A204.1 (cell line): ENCODE measurements around the gene EML4.
"Not testable (repeated sequence)": the region's sequence is repeated elsewhere in the genome, so short reads cannot be mapped to it uniquely, and the experiment has no call there.

Experiments
- FAIRE-seq: peaks from 2 replicates; lab custom pipeline; 2012; peaks lifted over from hg19 to GRCh38; lab: Jason Lieb, UNC

The EML4 gene, protein sequence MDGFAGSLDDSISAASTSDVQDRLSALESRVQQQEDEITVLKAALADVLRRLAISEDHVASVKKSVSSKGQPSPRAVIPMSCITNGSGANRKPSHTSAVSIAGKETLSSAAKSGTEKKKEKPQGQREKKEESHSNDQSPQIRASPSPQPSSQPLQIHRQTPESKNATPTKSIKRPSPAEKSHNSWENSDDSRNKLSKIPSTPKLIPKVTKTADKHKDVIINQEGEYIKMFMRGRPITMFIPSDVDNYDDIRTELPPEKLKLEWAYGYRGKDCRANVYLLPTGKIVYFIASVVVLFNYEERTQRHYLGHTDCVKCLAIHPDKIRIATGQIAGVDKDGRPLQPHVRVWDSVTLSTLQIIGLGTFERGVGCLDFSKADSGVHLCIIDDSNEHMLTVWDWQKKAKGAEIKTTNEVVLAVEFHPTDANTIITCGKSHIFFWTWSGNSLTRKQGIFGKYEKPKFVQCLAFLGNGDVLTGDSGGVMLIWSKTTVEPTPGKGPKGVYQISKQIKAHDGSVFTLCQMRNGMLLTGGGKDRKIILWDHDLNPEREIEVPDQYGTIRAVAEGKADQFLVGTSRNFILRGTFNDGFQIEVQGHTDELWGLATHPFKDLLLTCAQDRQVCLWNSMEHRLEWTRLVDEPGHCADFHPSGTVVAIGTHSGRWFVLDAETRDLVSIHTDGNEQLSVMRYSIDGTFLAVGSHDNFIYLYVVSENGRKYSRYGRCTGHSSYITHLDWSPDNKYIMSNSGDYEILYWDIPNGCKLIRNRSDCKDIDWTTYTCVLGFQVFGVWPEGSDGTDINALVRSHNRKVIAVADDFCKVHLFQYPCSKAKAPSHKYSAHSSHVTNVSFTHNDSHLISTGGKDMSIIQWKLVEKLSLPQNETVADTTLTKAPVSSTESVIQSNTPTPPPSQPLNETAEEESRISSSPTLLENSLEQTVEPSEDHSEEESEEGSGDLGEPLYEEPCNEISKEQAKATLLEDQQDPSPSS

DNA sequence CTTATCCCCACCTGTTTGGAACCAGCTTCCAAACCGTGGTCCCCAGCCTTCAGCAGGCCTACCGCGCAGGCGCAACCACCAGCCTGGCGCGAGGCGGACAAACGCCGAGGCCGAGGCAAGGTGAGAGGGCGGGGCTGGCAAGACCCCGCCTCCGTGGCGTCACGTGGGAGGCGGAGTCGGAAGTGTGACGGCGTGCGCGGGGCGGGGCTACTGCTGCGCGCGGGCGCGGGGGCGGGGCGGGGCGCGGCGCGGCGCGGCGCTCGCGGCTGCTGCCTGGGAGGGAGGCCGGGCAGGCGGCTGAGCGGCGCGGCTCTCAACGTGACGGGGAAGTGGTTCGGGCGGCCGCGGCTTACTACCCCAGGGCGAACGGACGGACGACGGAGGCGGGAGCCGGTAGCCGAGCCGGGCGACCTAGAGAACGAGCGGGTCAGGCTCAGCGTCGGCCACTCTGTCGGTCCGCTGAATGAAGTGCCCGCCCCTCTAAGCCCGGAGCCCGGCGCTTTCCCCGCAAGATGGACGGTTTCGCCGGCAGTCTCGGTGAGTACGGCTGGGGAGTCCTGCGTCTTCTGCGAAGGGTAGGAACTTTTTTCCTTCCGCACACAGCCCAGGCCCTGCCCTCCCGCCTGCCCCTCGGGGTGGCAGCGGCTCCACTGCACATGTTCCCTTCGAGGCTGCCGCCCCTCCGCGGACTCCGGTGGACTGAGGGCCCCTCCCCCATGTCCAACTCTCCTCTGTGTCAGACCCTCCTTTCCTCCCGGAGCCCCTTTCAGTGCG lies at the start of gene EML4:
Gene EML4, plus strand, starts transcription at position 254 of the 774 bp plus-strand sequence. Its CDS starts 259 bp downstream, at position 513.
- FAIRE-seq, result no peak

DNA sequence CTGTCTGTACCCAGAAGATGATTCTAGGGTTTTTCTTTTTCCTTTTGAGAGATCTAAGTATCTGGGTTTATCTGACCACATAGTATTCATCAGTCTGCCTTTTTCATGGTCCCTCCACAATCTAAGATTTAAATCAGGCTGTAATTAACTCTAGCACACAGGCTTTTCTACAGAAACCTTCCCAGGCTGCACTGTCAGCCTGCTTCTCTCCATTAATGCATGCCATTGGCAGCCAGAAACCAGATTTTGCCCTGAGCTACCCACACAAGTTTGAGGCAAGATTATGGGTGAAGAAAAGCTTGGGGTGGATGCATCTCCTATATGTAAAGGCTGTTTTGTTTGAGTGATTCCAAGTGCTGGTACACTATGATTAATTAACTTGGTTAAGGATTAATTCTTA lies 45.7 kb upstream of the EML4 start:
- no peak for FAIRE-seq

DNA sequence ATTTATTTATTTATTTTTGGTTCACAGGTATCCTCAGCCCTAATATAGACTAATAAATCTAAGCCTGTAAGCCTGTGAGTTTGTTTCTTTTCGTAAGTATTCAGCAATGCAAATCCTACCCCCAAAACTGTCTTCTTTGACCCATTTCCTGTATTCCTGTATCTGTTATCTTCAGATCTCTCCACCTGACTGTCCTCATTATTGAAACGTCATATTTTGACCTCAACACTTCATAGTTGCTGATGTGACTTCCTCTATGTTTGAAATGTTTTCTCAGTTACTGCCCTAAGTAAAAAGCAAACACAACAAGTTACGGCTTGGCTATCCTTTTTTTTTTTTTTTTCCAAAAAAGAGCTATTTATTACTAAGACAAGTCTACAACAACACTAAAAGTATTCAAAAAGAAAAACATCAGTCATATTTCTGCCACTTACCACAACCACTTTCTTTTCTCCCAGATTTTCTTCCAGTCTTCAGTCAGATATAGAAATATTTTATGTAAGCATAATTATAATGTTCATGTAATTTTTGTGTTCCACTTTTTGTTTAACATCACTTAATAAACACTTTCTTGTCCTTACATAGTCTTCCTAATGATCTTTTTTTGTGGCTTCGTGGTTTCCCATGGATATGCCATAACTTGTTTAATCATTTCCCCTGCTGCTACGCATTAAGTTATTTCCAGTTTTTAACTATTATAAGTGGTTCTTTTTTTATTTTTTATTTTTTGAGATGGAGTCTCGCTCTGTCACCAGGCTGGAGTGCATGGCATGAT lies 45.0 kb upstream of the EML4 start:
- FAIRE-seq, result no peak

DNA sequence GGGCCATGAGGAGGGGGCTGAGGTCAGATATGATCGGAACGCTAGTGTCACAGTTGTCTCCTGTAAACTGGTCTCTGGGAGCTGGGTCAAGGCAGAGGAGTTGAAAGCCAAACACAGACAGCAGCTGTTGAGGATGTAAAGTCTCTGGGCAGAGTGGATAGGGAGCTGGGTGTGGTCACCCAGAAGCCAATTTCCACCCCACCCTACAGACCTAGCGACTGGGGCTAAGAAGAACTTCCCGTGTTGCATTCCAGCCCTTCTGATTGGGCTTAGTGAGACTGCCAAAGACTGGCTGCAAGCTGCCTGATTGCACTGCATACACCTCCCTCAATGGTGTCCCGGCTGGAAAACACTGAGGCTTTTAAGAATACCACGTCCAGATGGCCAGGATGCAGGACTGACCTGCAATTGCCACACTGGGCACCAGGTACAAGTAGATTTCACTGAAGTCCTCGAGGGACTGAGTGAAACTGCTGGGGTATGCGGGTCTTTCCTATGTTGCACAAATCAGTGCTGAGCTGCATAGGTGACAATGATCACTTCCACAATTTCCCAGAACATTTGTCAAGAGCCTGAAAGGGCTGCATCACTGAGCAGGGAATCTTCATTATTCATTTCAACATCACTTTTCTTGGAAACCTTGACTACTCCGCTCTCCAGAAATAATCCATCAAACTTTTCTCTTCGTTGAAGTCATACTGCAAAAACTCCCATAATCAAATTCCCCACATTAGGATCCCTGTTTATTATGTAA lies 43.1 kb upstream of the EML4 start:
- no peak for FAIRE-seq

DNA sequence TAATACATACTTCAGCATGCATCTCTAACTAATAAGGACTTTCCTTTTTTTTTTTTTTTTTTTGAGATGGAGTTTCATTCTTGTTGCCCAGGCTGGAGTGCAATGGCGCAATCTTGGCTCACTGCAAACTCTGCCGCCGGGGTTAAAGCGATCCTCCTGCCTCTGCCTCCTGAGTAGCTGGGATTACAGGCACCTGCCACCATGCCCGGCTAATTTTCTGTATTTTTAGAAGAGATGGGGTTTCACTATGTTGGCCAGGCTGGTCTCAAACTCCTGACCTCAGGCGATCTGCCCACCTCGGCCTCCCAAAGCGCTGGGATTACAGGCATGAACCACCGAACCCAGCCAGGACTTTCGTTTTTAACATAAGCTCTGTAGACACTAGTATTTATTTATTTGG lies 42.3 kb upstream of the EML4 start:
- not testable (repeated sequence) for FAIRE-seq

DNA sequence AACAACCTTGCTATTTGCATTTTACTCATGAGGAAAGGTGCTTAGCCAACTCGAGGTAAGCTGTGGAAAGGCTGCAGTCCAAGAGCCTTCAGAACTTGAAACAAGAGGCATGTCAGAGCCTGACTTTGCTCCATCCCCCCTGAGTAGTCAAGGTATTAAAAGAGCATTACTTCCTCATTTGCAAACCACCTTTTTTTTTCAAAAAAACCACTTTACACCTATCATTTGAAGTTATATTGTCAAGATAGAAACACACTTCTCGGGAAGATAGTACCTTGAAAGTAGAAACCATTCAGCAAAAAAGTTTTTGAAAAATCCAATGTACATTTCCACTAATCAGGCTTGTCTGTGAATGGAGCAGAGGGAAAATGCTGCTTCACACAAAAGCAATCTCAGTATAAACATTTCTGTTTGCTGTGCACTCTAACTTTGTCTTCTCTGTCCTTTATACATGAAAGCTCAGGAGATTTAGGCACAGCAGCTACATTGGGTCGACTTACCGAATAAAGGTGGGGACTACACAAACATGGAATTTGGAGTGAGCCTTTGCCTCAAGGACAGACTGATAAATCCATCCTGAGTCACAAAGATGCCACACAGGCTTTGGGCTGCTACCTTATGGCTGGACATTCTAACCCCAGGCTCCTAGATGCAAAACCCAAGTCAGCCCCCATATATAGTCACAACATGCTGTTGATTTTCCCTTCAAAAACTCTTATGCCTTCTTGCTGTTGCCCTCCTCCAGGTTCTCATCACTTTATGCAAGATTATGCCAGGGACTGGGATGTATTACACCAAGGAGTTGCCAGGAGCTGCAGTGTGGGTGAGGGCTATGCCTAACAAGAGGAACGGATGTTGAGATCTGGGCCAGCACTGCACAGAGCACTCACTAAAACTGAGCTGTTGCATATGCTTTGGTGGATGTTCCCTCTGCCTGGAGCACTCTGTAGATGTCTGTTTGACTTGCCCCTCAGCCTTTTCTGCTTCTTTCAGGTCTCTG lies 41.4 kb upstream of the EML4 start:
- no peak for FAIRE-seq

DNA sequence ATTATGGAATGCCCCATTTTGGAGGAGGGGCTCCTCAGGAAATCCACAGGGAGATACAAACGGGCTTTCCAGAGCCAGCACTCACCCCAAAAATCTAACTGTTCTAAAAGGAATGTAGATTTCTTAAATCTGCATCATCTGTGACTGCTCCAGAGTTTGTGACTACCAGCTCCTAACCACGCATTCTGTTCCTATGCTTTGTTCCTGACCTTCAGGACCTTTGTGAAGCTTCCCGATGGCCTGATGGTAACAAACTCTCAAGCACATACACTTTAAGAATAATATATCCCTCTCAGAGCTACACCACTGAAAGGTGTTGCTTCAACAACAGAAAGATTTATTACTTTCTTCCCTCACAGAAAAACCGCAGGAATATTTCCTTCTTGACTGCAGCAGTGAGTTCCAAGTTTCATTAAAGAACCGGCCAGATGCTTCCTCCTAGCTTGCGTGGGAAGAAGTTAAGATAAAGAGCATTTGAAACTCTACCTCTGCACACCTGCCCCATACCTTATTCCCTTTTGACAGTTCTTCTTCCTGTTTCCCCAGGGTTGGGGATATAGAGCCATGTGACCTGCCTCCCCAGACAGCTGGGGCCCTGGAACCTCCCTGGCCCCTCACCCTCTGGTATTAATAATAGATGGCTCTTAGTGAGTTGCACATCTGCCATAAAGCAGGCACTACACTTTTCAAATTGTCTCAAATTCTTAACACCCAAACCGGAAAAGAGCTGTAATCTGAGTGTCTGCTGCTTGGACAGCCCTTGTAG lies 40.2 kb upstream of the EML4 start:
- no peak for FAIRE-seq

DNA sequence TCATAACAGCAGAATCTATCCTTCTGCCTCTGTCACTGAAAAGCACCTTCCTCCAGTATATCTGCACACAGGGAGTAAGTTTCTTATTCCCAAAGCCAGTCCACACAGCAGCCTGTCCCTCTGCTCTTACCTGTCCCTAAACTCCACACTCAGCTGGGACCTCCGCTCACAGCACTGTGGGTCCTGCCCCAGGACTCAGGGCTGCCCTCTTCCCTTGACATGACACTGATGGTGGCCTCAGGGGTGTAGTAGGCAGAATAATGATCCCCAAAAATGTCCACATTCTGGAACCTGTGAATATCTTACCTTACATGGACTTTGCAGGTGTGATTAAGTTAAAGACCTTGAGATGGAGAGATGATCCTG lies 39.7 kb upstream of the EML4 start:
- no peak for FAIRE-seq

DNA sequence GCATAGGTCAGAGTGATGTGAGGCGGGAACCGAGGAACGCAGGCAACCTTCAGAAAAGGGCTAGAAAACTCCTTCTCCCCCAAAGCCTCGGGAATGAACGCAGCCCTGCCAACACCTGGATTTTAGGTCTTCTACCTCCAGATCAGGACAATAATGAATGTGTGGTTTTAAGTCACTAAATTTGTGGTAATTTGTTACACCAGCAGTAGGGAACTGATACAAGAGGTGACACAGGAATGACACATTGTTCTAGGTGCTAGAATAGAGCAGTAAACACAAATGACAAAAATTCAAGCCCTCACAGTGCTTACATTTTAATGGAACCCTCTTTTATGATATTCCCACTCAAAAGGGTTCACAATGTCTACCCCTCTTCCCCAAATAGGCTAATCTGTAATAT lies 39.2 kb upstream of the EML4 start:
- FAIRE-seq, result no peak

DNA sequence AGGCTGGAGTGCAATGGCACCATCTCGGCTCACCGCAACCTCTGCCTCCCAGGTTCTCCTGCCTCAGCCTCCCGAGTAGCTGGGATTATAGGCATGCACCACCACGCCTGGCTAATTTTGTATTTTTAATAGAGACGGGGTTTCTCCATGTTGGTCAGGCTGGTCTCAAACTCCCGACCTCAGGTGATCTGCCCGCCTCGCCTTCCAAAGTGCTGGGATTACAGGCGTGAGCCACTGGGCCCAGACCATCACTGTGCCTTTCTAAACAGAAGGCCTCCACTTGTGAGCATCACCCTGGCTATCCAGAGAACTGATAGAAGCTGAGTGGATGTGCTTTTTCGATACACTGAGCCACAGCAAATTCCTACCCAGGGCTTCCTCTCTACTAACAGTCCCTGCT lies 38.3 kb upstream of the EML4 start:
- FAIRE-seq, result not testable (repeated sequence)

DNA sequence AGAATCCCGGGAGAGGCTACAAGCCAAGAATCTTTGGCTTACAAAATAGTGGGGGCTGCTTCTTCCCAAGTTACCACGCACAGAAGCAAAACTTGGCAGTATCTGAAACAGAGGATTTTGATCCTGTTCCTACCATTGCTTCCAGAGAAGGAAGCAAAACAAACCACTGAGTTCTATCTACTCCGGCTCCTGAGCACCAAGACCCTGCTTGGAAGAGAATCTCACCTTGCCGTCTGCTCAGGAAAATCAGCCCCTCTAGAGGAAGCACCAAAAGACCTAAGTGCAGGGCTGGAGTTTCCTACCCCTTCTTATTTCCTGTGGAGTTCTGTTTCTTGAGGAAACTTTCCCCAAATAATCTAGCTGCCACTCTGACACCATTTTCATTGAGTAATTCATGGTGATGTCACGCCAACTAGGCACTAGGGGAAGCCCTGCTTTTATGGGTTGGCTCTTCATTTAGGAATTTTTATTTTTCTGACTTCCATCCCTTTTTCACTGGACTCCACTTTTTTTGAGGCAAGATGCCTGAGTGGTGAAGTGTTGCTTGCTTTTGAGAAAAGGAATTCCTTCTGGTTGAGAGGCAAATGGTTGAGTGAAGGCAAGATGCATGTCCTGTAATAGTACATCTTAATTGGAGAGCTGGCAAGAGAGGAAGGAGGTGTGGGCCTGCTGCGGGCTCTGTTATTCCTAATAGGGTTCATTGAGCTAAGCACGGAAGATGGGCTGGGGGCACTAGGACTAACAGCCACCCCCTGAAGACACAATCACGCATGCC lies 36.8 kb upstream of the EML4 start:
- no peak for FAIRE-seq

DNA sequence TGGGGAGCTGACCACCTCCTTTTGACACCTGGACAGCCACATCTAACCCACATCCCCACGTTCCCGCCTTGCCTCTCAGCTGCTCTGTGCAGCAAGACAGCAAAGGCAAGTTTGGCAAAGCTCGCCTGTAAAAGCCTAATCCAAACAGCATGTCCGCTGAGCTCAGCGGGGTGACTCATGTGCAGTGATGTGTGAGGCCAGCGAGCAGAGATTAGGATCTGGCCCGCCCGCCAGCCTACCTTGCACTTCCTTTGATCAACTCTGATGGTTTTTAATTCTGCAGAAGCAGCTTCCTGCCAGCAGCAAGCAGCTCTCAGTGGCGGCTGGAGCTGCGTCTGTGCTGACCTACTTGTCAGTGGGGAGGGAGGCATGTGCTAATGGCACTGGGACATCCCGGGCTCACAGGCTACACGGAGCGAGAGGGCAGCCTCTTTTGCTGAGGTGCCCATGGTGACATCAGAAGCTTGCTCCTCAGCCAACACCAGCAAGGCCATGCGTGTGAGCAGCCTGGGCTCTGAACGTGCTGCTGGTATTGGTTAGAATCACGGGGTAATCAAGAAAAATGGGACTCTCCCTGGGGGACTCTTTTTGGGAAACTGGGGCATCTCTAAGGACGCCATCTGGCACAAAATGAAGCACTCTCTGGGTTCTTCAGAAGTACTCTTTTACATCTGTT lies 36.0 kb upstream of the EML4 start:
- FAIRE-seq, result no peak

DNA sequence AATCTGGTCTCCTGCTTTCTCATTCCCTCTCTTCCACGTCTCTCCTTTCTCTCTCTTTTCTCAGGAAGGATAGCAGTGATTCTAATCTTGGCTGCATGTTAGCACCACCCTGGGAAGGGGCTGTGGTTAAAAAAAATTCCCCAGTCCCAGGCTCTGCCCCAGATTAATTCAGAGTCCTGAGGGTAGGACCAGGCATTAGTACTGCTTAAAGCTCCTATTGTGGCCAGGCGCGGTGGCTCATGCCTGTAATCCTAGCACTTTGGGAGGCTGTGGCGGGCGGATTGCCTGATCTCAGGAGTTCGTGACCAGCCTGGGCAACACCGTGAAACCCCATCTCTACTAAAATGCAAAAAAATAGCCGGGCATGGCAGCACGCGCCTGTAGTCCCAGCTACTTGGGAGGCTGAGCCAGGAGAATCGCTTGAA lies 35.4 kb upstream of the EML4 start:
- FAIRE-seq, result no peak

DNA sequence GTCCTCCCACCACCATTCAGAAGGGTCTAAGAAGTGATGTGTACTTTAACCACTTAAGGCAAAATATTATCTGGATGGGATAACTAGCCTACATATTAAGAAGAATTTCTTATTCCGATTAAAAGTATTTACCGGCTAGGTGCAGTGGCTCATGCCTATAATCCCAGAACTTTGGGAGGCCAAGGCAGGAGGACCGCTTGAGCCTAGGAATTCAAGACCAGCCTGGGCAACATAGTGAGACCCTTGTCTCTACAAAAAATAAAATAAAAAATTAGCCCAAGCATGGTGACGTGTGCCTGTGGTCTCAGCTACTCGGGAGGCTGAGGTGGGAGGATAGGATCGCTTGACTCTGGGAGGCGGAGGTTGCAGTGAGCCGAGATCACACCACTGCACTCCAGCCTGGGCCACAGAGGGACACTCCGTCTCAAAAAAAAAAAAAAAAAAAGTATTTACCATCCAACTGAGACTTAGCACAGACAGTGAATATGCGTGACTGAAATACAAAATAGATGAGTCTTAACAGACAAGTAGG lies 34.7 kb upstream of the EML4 start:
- not testable (repeated sequence) for FAIRE-seq

DNA sequence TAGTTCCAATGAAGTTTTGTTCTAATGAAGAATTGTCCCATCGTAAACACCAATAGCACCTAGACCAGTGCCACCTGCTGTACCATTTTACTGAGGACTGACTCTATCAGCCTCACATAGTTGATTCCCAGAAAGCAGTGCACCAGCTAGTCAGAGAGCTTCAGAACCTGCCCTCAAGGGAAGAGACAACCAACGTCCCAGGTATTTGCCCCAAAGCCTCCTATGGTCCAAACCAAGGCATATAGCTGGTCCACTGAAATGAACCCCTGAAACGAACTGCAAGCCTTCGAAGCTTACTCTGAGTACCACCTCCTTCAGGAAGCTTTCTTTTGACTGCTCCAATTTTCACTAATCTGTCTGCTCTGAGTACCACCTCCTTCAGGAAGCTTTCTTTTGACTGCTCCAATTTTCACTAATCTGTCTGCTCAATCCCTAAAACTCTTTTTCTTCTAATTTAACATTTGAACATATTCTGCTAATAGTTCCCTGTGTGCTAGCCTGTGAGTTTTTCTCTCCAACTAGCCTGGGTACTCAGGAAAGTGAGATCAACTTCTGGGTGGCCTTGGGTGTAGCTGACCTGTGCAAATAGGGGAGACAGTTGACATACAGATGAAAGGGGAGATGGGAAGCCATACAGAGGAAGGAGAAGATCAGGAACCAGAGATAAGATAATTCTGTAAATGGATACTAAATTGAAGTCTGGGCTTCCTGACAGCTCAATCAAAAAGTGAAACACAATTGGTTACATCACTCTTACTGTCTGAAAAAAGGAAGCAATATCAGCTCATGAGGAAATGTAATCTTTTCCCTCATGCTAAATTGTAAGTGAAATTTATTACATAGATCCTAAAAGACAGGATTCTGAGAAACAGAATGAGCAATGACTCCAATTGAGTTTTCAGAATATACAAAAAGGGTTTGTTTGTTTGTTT lies 33.5 kb upstream of the EML4 start:
- no peak for FAIRE-seq

DNA sequence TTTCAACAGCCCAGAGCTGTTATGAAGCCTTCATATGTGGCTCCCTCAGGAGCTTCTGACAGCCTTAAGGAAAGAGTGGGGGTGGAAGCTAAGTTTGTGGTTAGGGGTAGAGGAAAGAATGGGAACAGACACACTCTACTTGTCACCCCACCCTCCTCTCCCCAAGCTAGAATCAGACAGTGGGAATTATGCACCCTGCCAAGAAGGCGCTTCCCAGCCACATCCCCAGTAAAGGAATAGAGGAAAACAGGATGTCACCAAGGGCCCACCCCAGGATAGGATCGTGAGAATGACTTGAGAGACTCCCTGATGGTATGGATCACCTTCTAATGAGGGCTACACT lies 32.4 kb upstream of the EML4 start:
- FAIRE-seq, result no peak
